ENCODE data around the gene PRR5L. TPM values are rescaled to one million over a fixed set of nuclear protein-coding genes. Genes with fewer than 3 reads are reported as not detected.

The PRR5L gene
- total RNA-seq, 4 donors from 2014 or later: 8.8 to 29.7 (median 9.4) TPM

- no peak for TF ChIP-seq CTCF (IDR thresholded peaks at IDR 0.05)
- Histone ChIP-seq H3K4me3 (no peak overlapping the region), H3K4me1 (no peaks in the 10 kb centered on the region), H3K36me3 (peaks cover 4 to 43% (median 8%) of the 10 kb centered on the region in 3 donors), H3K27me3 (no peaks in the 10 kb centered on the region), H3K27ac (no peak overlapping the region), H3K9me3 (peaks cover 0 to 14% (median 0%) of the 10 kb centered on the region in 4 donors)
- no peak for DNase-seq (ENCODE audit: low spot score in 2 of 2)
- WGBS, 2 donors: 80 to 82% methylated on average over 8 of the region's 8 CpGs
Measured at GRCh38 chr11:36268337-36268985, 27.6 kb upstream of the PRR5L start.

- TF ChIP-seq CTCF (IDR thresholded peaks at IDR 0.05) (no peak), POLR2A (IDR thresholded peaks at IDR 0.05) (no peak), EP300 (IDR thresholded peaks at IDR 0.05) (no peak)
- Histone ChIP-seq H3K36me3 (peaks cover 4 to 66% (median 14%) of the 10 kb centered on the region in 3 donors), H3K27ac (no peak overlapping the region), H3K9me3 (peaks cover 0 to 17% (median 0%) of the 10 kb centered on the region in 4 donors), H3K4me1 (no peaks in the 10 kb centered on the region), H3K4me3 (no peak overlapping the region), H3K27me3 (no peaks in the 10 kb centered on the region)
- no peak for DNase-seq (ENCODE audit: low spot score in 2 of 2)
- 83 to 87% methylated on average over 9 of the region's 9 CpGs for WGBS, 2 donors
Measured at GRCh38 chr11:36270701-36271100, 25.4 kb upstream of the PRR5L start.

- DNase-seq (ENCODE audit: low spot score in 2 of 2): no peak
Measured at GRCh38 chr11:36271794-36272407, 24.2 kb upstream of the PRR5L start.

GRCh38 chr11:36273110-36273509, 23.0 kb upstream of the PRR5L start:
- WGBS, 2 donors: 63 to 87% methylated on average over 3 of the region's 3 CpGs
- Histone ChIP-seq H3K27me3 (no peaks in the 10 kb centered on the region), H3K9me3 (peaks cover 0 to 17% (median 0%) of the 10 kb centered on the region in 4 donors), H3K27ac (no peak overlapping the region), H3K4me3 (no peak overlapping the region), H3K4me1 (no peaks in the 10 kb centered on the region), H3K36me3 (peaks cover 4 to 85% (median 14%) of the 10 kb centered on the region in 3 donors)
- no peak for DNase-seq (ENCODE audit: low spot score in 2 of 2)
- TF ChIP-seq EP300 (IDR thresholded peaks at IDR 0.05): no peak
- TF ChIP-seq CTCF (IDR thresholded peaks at IDR 0.05): no peak
- TF ChIP-seq POLR2A (IDR thresholded peaks at IDR 0.05): no peak

More at GRCh38 chr11:36271794-36272407, 24.2 kb upstream of the PRR5L start:
- no peak overlapping the region for H3K4me3 ChIP-seq
- no peaks in the 10 kb centered on the region for H3K27me3 ChIP-seq
- peaks cover 4 to 77% (median 14%) of the 10 kb centered on the region in 3 donors for H3K36me3 ChIP-seq
- TF ChIP-seq POLR2A (IDR thresholded peaks at IDR 0.05): no peak
- no peak for TF ChIP-seq EP300 (IDR thresholded peaks at IDR 0.05)
- no peak for TF ChIP-seq CTCF (IDR thresholded peaks at IDR 0.05)
- H3K27ac ChIP-seq: no peak overlapping the region
- peaks cover 0 to 17% (median 0%) of the 10 kb centered on the region in 4 donors for H3K9me3 ChIP-seq
- H3K4me1 ChIP-seq: no peaks in the 10 kb centered on the region
- 86% methylated on average over 5 of the region's 5 CpGs for WGBS, 2 donors

GRCh38 chr11:36274414-36274813, 21.7 kb upstream of the PRR5L start:
- 93% methylated on average over 7 of the region's 7 CpGs for WGBS, 2 donors
- no peak for DNase-seq (ENCODE audit: low spot score in 2 of 2)
- Histone ChIP-seq H3K36me3 (peaks cover 4 to 95% (median 23%) of the 10 kb centered on the region in 3 donors), H3K4me1 (no peaks in the 10 kb centered on the region), H3K9me3 (peaks cover 0 to 17% (median 0%) of the 10 kb centered on the region in 4 donors), H3K27me3 (no peaks in the 10 kb centered on the region), H3K4me3 (no peak overlapping the region), H3K27ac (no peak overlapping the region)
- TF ChIP-seq POLR2A (IDR thresholded peaks at IDR 0.05) (no peak), EP300 (IDR thresholded peaks at IDR 0.05) (no peak), CTCF (IDR thresholded peaks at IDR 0.05) (no peak)

Measured in tibial nerve (tissue), 4 donors.